GM18868 (cell line): ENCODE results near the gene RYR3.

Source experiments
- ATAC-seq: cut with Tn5 transposase; IDR thresholded peaks from one replicate; pipeline ENCODE4 v1.9.1; 2021; ENCODE audit warnings: mild to moderate bottlenecking, moderate library complexity; ENCODE audit not compliant: unreplicated experiment

The RYR3 gene

GRCh38 chr15:33445984-33446383, 135.2 kb downstream of the RYR3 start:
- ATAC-seq: no peak

- no peak for ATAC-seq
Measured at GRCh38 chr15:33448151-33448550, 137.4 kb downstream of the RYR3 start.

- ATAC-seq: no peak
Measured at GRCh38 chr15:33448961-33449606, 138.3 kb downstream of the RYR3 start.

GRCh38 chr15:33449810-33450209, 139.0 kb downstream of the RYR3 start:
- no peak for ATAC-seq

- ATAC-seq: no peak
Measured at GRCh38 chr15:33451385-33451784, 140.6 kb downstream of the RYR3 start.

- ATAC-seq: no peak
Measured at GRCh38 chr15:33453761-33454160, 143.0 kb downstream of the RYR3 start.

- ATAC-seq: no peak
Measured at GRCh38 chr15:33454346-33454745, 143.6 kb downstream of the RYR3 start.

- ATAC-seq: no peak
Measured at GRCh38 chr15:33454996-33455395, 144.2 kb downstream of the RYR3 start.

- no peak for ATAC-seq
Measured at GRCh38 chr15:33458421-33458820, 147.7 kb downstream of the RYR3 start.

GRCh38 chr15:33460166-33460805, 149.5 kb downstream of the RYR3 start:
- ATAC-seq: no peak

- no peak for ATAC-seq
Measured at GRCh38 chr15:33461671-33462070, 150.9 kb downstream of the RYR3 start.

- ATAC-seq: no peak
Measured at GRCh38 chr15:33467146-33467815, 156.5 kb downstream of the RYR3 start.

- ATAC-seq: no peak
Measured at GRCh38 chr15:33467816-33468163, 157.0 kb downstream of the RYR3 start.

GRCh38 chr15:33468740-33469139, 158.0 kb downstream of the RYR3 start:
- ATAC-seq: no peak

- ATAC-seq: no peak
Measured at GRCh38 chr15:33473005-33473404, 162.2 kb downstream of the RYR3 start.

GRCh38 chr15:33473714-33474113, 162.9 kb downstream of the RYR3 start:
- no peak for ATAC-seq

- ATAC-seq: no peak
Measured at GRCh38 chr15:33476076-33476475, 165.3 kb downstream of the RYR3 start.

- no peak for ATAC-seq
Measured at GRCh38 chr15:33476908-33477307, 166.1 kb downstream of the RYR3 start.

- ATAC-seq: no peak
Measured at GRCh38 chr15:33489335-33489734, 178.6 kb downstream of the RYR3 start.

GRCh38 chr15:33490703-33491102, 179.9 kb downstream of the RYR3 start:
- ATAC-seq: no peak

GRCh38 chr15:33492434-33493052, 181.8 kb downstream of the RYR3 start:
- ATAC-seq: no peak

GRCh38 chr15:33494306-33494705, 183.5 kb downstream of the RYR3 start:
- no peak for ATAC-seq
